GM12878 (cell line): ENCODE results near the gene SLC29A1. TPM values are rescaled to one million over a fixed set of nuclear protein-coding genes. Genes with fewer than 3 reads are reported as not detected.

Source experiments
- ATF7 ChIP-seq: fragments of 450-650 bp; IDR thresholded peaks from 2 replicates; pipeline ENCODE4 v1.6.1; 2016; ENCODE audit warnings: low read depth, mild to moderate bottlenecking
- CEBPZ ChIP-seq: fragments of 150-350 bp; IDR thresholded peaks from 2 replicates; pipeline ENCODE4 v1.6.1; 2016; ENCODE audit warnings: low read depth, low read length
- CREB1 ChIP-seq: IDR thresholded peaks from 2 replicates; pipeline ENCODE4 v1.6.1; 2012; ENCODE audit warnings: low read depth, mild to moderate bottlenecking, inconsistent platforms
- E2F8 ChIP-seq: fragments of 450-650 bp; IDR thresholded peaks from 2 replicates; pipeline ENCODE4 v1.6.1; 2018; ENCODE audit warnings: mild to moderate bottlenecking, low read depth, moderate library complexity; ENCODE audit not compliant: partially characterized antibody
- EED ChIP-seq: sonication (generic); IDR thresholded peaks from 2 replicates; pipeline ENCODE4 v1.6.1; 2016; ENCODE audit warnings: antibody characterized with exemption, low read depth
- JUNB ChIP-seq: IDR thresholded peaks from 2 replicates; pipeline ENCODE4 v1.6.1; 2016; ENCODE audit warnings: antibody characterized with exemption, mild to moderate bottlenecking
- NFIC ChIP-seq: IDR thresholded peaks from 2 replicates; pipeline ENCODE4 v1.6.1; 2012; ENCODE audit warnings: low read depth, mild to moderate bottlenecking, inconsistent platforms, low read length, moderate library complexity
- NR2C2 ChIP-seq: IDR thresholded peaks from 2 replicates; pipeline ENCODE4 v1.6.1; 2011; ENCODE audit warnings: borderline replicate concordance, low read depth; ENCODE audit not compliant: control insufficient read depth, insufficient read length
- NRF1 ChIP-seq: conservative IDR thresholded peaks from 2 replicates; pipeline ENCODE4 v1.6.1; 2011; ENCODE audit warnings: mild to moderate bottlenecking, low read depth, low read length, improper control_type of control experiment
- RCOR1 ChIP-seq: conservative IDR thresholded peaks from 2 replicates; pipeline ENCODE4 v1.6.1; 2012; ENCODE audit warnings: low read depth, low read length, improper control_type of control experiment
- TAF1 ChIP-seq: IDR thresholded peaks from 2 replicates; pipeline ENCODE4 v1.6.1; 2011; ENCODE audit warnings: mild to moderate bottlenecking, low read depth, low read length, borderline replicate concordance
- TCF7 ChIP-seq: IDR thresholded peaks from 2 replicates; pipeline ENCODE4 v1.6.1; 2014; ENCODE audit warnings: antibody characterized with exemption, borderline replicate concordance
- ZBTB40 ChIP-seq: fragments of 450-650 bp; IDR thresholded peaks from 2 replicates; pipeline ENCODE4 v1.6.1; 2016; ENCODE audit warnings: mild to moderate bottlenecking, moderate library complexity, borderline replicate concordance
- polyA plus RNA-seq, 11 experiments: library from polyadenylated mRNA; depleted of rRNA in 4 of 11; unstranded in 6 of 11; stranded (reverse) in 5 of 11; fragments of >200 nt; fragmentation: Nextera tagmentation in 4 of 11; fragmentation: Illumina TruSeq in 1 of 11; extraction: Ambion mirVana in 4 of 11; extraction: Trizol in 1 of 11; gene quantifications; 1 replicate in 1 of 11; 2 replicates in 10 of 11; pipeline versions ENCODE4 v1.2.1 to v1.2.3, GENCODE V29; 2011 to 2016; ENCODE audit warnings: inconsistent platforms in 2 of 11, missing spikeins in 2 of 11, low read depth in 1 of 11
- total RNA-seq, 4 experiments: library from RNA; depleted of rRNA in 3 of 4; stranded (reverse); fragments of >200 nt in 3 of 4; fragmentation: Illumina TruSeq in 1 of 4; extraction: Trizol in 1 of 4; gene quantifications; 2 replicates each; pipeline versions ENCODE4 v1.2.1 to v1.2.3, GENCODE V29; 2013 to 2021
- TF ChIP-seq, protein P1 (sequence below): IDR thresholded peaks from 2 replicates; pipeline ENCODE4 v1.6.1; 2012; ENCODE audit warnings: low read length, inconsistent platforms
- TF ChIP-seq, protein P2 (sequence below): fragments of 450-650 bp; IDR thresholded peaks from 2 replicates; pipeline ENCODE4 v1.6.1; 2017; ENCODE audit warnings: mild to moderate bottlenecking

SLC29A1 gene
- total and polyA plus RNA-seq, 10 of the 15 experiments (the other 5 are each of a cell fraction or from before 2014, with no cell fraction given) = 10.0 to 132 (median 93.4) TPM

DNA sequence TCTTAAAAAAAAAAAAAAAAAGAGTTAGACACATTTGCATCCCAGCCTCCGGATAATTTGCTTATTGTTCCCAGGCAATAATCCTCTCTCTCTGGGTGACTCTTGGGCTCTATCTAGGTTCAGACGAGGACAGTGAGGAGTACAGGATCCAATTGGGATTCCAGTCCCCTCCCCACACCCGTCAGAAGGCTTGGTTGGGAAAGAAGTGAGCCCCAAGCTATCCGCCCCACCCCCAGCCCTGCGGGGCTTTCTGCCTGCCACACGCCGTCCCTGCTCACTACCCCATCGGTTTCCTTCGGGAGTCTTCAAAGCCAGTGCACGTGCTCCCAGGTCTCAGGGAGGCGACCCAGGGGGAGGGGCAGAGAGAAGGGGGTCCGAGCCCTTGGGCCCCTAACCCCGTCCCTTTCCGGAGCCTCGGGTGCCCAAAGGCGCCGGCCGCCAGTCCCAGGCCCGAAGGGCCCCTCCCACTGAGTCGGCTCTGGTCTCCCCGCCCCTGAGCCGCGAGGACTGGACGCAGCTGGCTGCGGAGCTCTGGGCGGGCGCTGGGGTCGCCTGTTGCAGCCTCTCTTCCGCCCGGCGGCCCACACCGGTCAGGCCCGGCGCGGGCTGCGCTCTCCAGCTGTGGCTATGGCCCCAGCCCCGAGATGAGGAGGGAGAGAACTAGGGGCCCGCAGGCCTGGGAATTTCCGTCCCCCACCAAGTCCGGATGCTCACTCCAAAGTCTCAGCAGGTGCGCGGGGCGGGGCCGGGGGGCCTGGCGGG is 4.2 kb upstream of the SLC29A1 start (continued):
- TF ChIP-seq NFIC (no peak), JUNB (no peak), CREB1 (no peak; the same call in 1 of the 2 replicates), NRF1 (no peak), ZBTB40 (no peak), TAF1 (no peak), E2F8 (no peak), NR2C2 (no peak), ATF7 (no peak), CEBPZ (no peak), EED (peak; percentile 20; the same call in 1 of the 2 replicates), TCF7 (no peak), RCOR1 (no peak)
- TF ChIP-seq, protein P1, sequence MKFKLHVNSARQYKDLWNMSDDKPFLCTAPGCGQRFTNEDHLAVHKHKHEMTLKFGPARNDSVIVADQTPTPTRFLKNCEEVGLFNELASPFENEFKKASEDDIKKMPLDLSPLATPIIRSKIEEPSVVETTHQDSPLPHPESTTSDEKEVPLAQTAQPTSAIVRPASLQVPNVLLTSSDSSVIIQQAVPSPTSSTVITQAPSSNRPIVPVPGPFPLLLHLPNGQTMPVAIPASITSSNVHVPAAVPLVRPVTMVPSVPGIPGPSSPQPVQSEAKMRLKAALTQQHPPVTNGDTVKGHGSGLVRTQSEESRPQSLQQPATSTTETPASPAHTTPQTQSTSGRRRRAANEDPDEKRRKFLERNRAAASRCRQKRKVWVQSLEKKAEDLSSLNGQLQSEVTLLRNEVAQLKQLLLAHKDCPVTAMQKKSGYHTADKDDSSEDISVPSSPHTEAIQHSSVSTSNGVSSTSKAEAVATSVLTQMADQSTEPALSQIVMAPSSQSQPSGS = no peak
- TF ChIP-seq, protein P2, sequence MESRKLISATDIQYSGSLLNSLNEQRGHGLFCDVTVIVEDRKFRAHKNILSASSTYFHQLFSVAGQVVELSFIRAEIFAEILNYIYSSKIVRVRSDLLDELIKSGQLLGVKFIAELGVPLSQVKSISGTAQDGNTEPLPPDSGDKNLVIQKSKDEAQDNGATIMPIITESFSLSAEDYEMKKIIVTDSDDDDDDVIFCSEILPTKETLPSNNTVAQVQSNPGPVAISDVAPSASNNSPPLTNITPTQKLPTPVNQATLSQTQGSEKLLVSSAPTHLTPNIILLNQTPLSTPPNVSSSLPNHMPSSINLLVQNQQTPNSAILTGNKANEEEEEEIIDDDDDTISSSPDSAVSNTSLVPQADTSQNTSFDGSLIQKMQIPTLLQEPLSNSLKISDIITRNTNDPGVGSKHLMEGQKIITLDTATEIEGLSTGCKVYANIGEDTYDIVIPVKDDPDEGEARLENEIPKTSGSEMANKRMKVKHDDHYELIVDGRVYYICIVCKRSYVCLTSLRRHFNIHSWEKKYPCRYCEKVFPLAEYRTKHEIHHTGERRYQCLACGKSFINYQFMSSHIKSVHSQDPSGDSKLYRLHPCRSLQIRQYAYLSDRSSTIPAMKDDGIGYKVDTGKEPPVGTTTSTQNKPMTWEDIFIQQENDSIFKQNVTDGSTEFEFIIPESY = no peak
